ENCODE data around the gene OSTC. TPM values are rescaled to one million over a fixed set of nuclear protein-coding genes. Genes with fewer than 3 reads are reported as not detected.

Gene OSTC
- total and polyA plus RNA-seq, 9 donors, result 52.0 to 110 (median 74.0) TPM

DNA sequence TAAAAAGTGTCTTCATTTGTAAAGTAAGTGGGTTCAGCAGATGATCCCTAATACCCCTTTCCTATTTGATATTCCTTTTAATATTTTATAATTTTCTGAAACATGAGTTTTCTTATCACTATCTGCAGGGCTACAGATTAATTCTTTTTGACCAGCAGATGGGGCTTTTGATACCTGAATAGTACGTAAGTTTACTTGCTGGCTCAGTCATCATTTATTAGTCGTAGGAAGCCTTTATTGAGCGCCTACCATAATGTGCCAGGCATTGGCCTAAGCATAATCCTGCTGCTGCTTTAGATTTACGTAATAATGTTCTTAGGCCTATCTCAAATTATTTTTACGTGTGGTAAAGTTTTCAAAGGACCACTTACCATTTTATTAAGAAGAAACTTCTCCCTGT lies 33.1 kb downstream of the OSTC start:
- Histone ChIP-seq H3K27ac (no peak overlapping the region), H3K36me3 (no peaks in the 10 kb centered on the region), H3K9me3 (no peaks in the 10 kb centered on the region), H3K4me3 (no peak overlapping the region), H3K4me1 (ENCODE audit: insufficient read depth) (no peaks in the 10 kb centered on the region), H3K27me3 (no peaks in the 10 kb centered on the region)
- intact Hi-C loops (cut with DNase I), result no loop called here
- WGBS, 3 donors, result 34 to 38% (median 37%) methylated on average over 5 of the region's 5 CpGs
- no peak for DNase-seq
- TF ChIP-seq, protein P1, sequence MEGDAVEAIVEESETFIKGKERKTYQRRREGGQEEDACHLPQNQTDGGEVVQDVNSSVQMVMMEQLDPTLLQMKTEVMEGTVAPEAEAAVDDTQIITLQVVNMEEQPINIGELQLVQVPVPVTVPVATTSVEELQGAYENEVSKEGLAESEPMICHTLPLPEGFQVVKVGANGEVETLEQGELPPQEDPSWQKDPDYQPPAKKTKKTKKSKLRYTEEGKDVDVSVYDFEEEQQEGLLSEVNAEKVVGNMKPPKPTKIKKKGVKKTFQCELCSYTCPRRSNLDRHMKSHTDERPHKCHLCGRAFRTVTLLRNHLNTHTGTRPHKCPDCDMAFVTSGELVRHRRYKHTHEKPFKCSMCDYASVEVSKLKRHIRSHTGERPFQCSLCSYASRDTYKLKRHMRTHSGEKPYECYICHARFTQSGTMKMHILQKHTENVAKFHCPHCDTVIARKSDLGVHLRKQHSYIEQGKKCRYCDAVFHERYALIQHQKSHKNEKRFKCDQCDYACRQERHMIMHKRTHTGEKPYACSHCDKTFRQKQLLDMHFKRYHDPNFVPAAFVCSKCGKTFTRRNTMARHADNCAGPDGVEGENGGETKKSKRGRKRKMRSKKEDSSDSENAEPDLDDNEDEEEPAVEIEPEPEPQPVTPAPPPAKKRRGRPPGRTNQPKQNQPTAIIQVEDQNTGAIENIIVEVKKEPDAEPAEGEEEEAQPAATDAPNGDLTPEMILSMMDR (IDR thresholded peaks at IDR 0.05), result no peak

DNA sequence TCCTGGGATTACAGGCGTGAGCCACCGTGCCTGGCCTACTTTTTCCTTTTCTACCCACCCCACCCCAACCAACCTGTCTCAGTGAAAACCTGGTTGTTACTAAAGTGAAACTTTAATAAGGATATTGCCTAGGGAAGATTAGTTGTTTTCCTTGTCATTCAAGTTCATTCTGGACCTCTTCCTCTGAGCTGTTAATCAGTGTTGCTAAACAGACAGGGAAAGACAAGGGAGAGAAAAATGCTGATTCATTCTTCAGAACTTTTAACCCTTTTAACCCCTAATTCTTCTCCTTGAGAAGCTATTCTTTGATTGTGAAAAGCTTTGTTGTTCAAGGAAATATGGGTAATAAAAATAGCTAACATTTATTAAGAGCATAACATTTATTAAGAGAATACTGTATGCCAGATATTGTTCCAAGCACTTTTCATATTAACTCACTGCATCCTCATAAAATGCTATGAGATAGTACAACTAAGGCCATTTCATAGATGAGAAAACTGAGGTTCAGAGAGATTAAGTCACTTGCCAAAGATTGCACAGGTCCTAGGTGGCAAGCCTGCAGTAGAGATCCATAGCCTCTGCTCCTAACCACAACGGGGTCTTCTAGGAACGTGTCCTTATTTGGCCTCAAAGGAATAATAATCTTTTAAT lies 34.8 kb downstream of the OSTC start:
- DNase-seq, result no peak
- H3K4me3 ChIP-seq, result no peak overlapping the region
- H3K36me3 ChIP-seq, result no peaks in the 10 kb centered on the region
- no peaks in the 10 kb centered on the region for H3K4me1 ChIP-seq (ENCODE audit: insufficient read depth)
- WGBS, 3 donors, result 85% methylated on average over 4 of the region's 4 CpGs
- H3K27ac ChIP-seq, result no peak overlapping the region
- TF ChIP-seq, protein P1 (IDR thresholded peaks at IDR 0.05), result no peak
- TF ChIP-seq EP300 (IDR thresholded peaks at IDR 0.05) (no peak), POLR2A (IDR thresholded peaks at IDR 0.05) (no peak)
- no peaks in the 10 kb centered on the region for H3K27me3 ChIP-seq
- H3K9me3 ChIP-seq, result no peaks in the 10 kb centered on the region
- intact Hi-C loops (cut with DNase I), result no loop called here

DNA sequence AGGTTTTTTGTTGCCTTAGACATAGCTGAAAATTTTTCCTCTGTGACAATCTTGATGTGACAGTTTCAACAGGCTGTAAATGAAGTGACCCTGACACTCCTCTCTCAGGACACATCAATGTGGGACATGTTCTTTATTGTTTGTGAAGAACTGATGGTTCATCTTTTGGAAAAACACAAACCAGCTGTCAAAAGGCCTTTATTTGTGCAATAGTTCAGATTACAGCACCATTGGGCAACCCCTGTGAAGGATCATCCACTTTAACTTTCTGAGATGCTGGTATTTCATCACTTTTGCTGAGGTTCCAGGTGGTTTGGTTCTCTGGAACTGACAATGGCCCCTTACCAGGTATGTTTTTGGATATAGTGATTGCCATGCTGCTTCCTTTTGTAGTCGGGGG lies 40.3 kb downstream of the OSTC start:
- DNase-seq, result no peak
- Histone ChIP-seq H3K9me3 (no peaks in the 10 kb centered on the region), H3K4me3 (no peak overlapping the region), H3K36me3 (no peaks in the 10 kb centered on the region), H3K4me1 (ENCODE audit: insufficient read depth) (no peaks in the 10 kb centered on the region), H3K27me3 (no peaks in the 10 kb centered on the region), H3K27ac (no peak overlapping the region)
- no peak for TF ChIP-seq EP300 (IDR thresholded peaks at IDR 0.05)
- intact Hi-C loops (cut with DNase I), result no loop called here
- WGBS, 3 donors, result 51 to 89% (median 67%) methylated on average over 1 of the region's 1 CpG

DNA sequence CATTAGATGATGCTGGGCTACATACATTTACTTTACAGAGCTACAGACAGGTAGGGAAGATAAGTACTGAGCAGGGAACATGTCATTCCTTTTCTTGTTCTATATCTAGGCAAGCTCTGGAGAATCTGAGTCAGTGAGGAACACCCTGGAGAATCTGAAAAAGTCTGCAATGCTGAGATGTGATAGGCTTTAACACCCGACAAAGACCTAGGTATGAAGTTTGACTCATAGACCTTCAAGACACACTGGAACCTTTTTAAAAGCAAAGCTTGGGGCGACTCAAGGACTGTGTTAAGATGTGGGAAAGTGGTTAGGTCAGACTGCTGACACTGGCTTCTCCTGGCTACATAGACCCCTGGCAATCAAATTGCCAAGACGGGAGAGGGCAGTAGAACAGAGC lies 42.8 kb downstream of the OSTC start:
- whole genome bisulfite sequencing, 3 donors, result 90 to 91% (median 91%) methylated on average over 3 of the region's 3 CpGs
- Histone ChIP-seq H3K27ac (no peak overlapping the region), H3K4me3 (no peak overlapping the region), H3K36me3 (no peaks in the 10 kb centered on the region), H3K4me1 (ENCODE audit: insufficient read depth) (no peaks in the 10 kb centered on the region), H3K9me3 (no peaks in the 10 kb centered on the region), H3K27me3 (no peaks in the 10 kb centered on the region)
- TF ChIP-seq EP300 (IDR thresholded peaks at IDR 0.05) (no peak), POLR2A (IDR thresholded peaks at IDR 0.05) (no peak)
- TF ChIP-seq, protein P1 (IDR thresholded peaks at IDR 0.05), result no peak
- no peak for DNase-seq
- intact Hi-C loops (cut with DNase I), result no loop called here

DNA sequence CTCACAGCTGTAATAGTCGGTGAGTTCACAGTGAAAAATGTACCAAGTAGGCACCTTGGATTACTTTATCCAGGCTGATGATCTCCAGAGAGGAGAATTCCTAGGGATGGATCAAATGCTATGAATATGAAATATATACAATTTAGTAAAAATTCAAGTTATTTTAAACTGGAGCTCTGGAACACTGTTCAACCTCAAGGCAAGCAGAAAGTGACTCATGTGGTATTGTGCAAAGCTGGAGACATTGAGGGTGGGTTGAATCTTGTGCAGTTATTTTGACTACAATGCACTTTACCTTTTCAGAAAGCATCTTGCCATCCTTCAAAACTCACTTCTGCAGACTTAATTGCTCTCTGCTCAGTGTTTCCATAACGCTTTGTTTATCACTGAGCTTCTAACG lies 43.4 kb downstream of the OSTC start:
- Histone ChIP-seq H3K27ac (no peak overlapping the region), H3K27me3 (no peaks in the 10 kb centered on the region), H3K9me3 (no peaks in the 10 kb centered on the region), H3K36me3 (no peaks in the 10 kb centered on the region), H3K4me1 (ENCODE audit: insufficient read depth) (no peaks in the 10 kb centered on the region), H3K4me3 (no peak overlapping the region)
- no peak for TF ChIP-seq POLR2A (IDR thresholded peaks at IDR 0.05)
- TF ChIP-seq EP300 (IDR thresholded peaks at IDR 0.05), result no peak
- TF ChIP-seq, protein P1 (IDR thresholded peaks at IDR 0.05), result no peak
- no peak for DNase-seq
- intact Hi-C loops (cut with DNase I), result no loop called here
- 81 to 92% (median 85%) methylated on average over 3 of the region's 3 CpGs for WGBS, 3 donors
